ENCODE data around the gene CAMTA1.
A peak's percentile ranks its signal among the peaks of the same experiment; 100 is the strongest.

The CAMTA1 gene

GRCh38 chr1:7447093-7447492 lies 661.8 kb downstream of the CAMTA1 start:
- DNase-seq (ENCODE audit: low read depth): no peak
- TF ChIP-seq CTCF (conservative IDR thresholded peaks at IDR 0.05; ENCODE audit: low read depth, low read length): no peak
- H3K4me3 ChIP-seq (ENCODE audit: low read length): no peak overlapping the region

GRCh38 chr1:7447736-7448135 lies 662.5 kb downstream of the CAMTA1 start:
- H3K4me3 ChIP-seq (ENCODE audit: low read length): no peak overlapping the region
- TF ChIP-seq CTCF (conservative IDR thresholded peaks at IDR 0.05; ENCODE audit: low read depth, low read length): no peak
- DNase-seq (ENCODE audit: low read depth): no peak

- no peak for TF ChIP-seq CTCF (conservative IDR thresholded peaks at IDR 0.05; ENCODE audit: low read depth, low read length)
- no peak overlapping the region for H3K4me3 ChIP-seq (ENCODE audit: low read length)
- DNase-seq (ENCODE audit: low read depth): no peak
Observed at GRCh38 chr1:7448986-7449385, 663.7 kb downstream of the CAMTA1 start.

- no peak for TF ChIP-seq CTCF (conservative IDR thresholded peaks at IDR 0.05; ENCODE audit: low read depth, low read length)
- no peak overlapping the region for H3K4me3 ChIP-seq (ENCODE audit: low read length)
- no peak for DNase-seq (ENCODE audit: low read depth)
Observed at GRCh38 chr1:7449750-7450149, 664.5 kb downstream of the CAMTA1 start.

- no peak overlapping the region for H3K4me3 ChIP-seq (ENCODE audit: low read length)
- DNase-seq (ENCODE audit: low read depth): no peak
- no peak for TF ChIP-seq CTCF (conservative IDR thresholded peaks at IDR 0.05; ENCODE audit: low read depth, low read length)
Observed at GRCh38 chr1:7450838-7451237, 665.6 kb downstream of the CAMTA1 start.

GRCh38 chr1:7453038-7453437 lies 667.8 kb downstream of the CAMTA1 start:
- TF ChIP-seq CTCF (conservative IDR thresholded peaks at IDR 0.05; ENCODE audit: low read depth, low read length): no peak
- no peak for DNase-seq (ENCODE audit: low read depth)
- no peak overlapping the region for H3K4me3 ChIP-seq (ENCODE audit: low read length)

GRCh38 chr1:7454052-7454815 lies 669.0 kb downstream of the CAMTA1 start:
- no peak for DNase-seq (ENCODE audit: low read depth)
- TF ChIP-seq CTCF (conservative IDR thresholded peaks at IDR 0.05; ENCODE audit: low read depth, low read length): peak; percentile 56
- no peak overlapping the region for H3K4me3 ChIP-seq (ENCODE audit: low read length)

All from retinal pigment epithelial cell (primary cell).